Loucy (cell line): ENCODE results near the gene TSHR.

ENCODE experiments used
- EZH2phosphoT487 ChIP-seq: fragments of 200-600 bp; IDR thresholded peaks from 2 replicates; pipeline ENCODE4 v1.6.1; 2018; ENCODE audit warnings: antibody characterized with exemption, mild to moderate bottlenecking, moderate library complexity, borderline replicate concordance
- TF ChIP-seq, protein P1 (sequence below): fragments of 200-600 bp; sonication (generic); conservative IDR thresholded peaks from 2 replicates; pipeline ENCODE4 v1.5.1; 2014; ENCODE audit warnings: mild to moderate bottlenecking, antibody characterized with exemption, low read length

DNA sequence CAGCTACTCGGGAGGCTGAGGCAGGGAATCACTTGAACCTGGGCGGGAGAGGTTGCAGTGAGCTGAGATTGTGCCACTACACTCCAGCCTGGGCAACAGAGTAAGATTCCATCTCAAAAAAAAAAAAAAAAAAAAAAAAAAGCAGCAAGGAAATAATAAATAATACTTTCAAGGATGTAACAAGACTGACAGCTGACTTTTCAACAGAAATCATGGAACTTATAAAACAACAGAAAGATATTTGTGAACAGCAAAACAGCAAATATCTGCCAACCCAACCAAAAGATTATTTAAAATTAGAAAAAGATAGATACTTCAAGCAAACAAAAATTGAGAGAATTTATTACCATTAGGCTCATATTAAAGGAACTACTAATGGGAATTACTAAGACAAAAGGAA lies 115.1 kb downstream of the TSHR start:
- TF ChIP-seq, protein P1, sequence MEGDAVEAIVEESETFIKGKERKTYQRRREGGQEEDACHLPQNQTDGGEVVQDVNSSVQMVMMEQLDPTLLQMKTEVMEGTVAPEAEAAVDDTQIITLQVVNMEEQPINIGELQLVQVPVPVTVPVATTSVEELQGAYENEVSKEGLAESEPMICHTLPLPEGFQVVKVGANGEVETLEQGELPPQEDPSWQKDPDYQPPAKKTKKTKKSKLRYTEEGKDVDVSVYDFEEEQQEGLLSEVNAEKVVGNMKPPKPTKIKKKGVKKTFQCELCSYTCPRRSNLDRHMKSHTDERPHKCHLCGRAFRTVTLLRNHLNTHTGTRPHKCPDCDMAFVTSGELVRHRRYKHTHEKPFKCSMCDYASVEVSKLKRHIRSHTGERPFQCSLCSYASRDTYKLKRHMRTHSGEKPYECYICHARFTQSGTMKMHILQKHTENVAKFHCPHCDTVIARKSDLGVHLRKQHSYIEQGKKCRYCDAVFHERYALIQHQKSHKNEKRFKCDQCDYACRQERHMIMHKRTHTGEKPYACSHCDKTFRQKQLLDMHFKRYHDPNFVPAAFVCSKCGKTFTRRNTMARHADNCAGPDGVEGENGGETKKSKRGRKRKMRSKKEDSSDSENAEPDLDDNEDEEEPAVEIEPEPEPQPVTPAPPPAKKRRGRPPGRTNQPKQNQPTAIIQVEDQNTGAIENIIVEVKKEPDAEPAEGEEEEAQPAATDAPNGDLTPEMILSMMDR, result no peak
- TF ChIP-seq EZH2phosphoT487, result no peak
